Hepatocyte (in vitro differentiated cells): ENCODE data around the gene ZNF709. TPM values are rescaled to one million over a fixed set of nuclear protein-coding genes. Genes with fewer than 3 reads are reported as not detected.
"Not testable (repeated sequence)": the region's sequence is repeated elsewhere in the genome, so short reads cannot be mapped to it uniquely, and the experiment has no call there.

Experiments used
- DNase-seq: peaks from one replicate; pipeline ENCODE4 v3.0.0-alpha.2; 2016; ENCODE audit warnings: low spot score
- H2AFZ ChIP-seq: fragments of 200-600 bp; sonication (generic); 2 replicates; pipeline ENCODE4 v1.6.0; 2016; ENCODE audit warnings: antibody characterized with exemption, mild to moderate bottlenecking
- H3K27ac ChIP-seq: fragments of 200-600 bp; sonication (generic); 2 replicates; pipeline ENCODE4 v1.5.1; 2016; ENCODE audit warnings: mild to moderate bottlenecking
- H3K27me3 ChIP-seq: fragments of 200-600 bp; sonication (generic); 2 replicates; pipeline ENCODE4 v1.6.1; 2016
- H3K36me3 ChIP-seq: fragments of 200-600 bp; sonication (generic); replicated peaks from 2 replicates; pipeline ENCODE4 v1.5.1; 2016; ENCODE audit warnings: low read depth; ENCODE audit not compliant: insufficient read depth
- H3K4me1 ChIP-seq: fragments of 200-600 bp; sonication (generic); 2 replicates; pipeline ENCODE4 v1.5.1; 2016; ENCODE audit warnings: mild to moderate bottlenecking, moderate library complexity; ENCODE audit not compliant: insufficient read depth
- H3K4me2 ChIP-seq: fragments of 200-600 bp; sonication (generic); 2 replicates; pipeline ENCODE4 v1.6.0; 2016
- H3K4me3 ChIP-seq: fragments of 200-600 bp; sonication (generic); 2 replicates; pipeline ENCODE4 v1.5.1; 2016; ENCODE audit warnings: mild to moderate bottlenecking
- H3K79me2 ChIP-seq: fragments of 200-600 bp; sonication (generic); 2 replicates; pipeline ENCODE4 v1.6.0; 2017; ENCODE audit warnings: mild to moderate bottlenecking
- H3K9me2 ChIP-seq: fragments of 200-600 bp; sonication (generic); replicated peaks from 2 replicates; pipeline ENCODE4 v1.6.0; 2017; ENCODE audit warnings: mild to moderate bottlenecking; ENCODE audit not compliant: insufficient read depth
- H3K9me3 ChIP-seq: fragments of 200-600 bp; sonication (generic); 2 replicates; pipeline ENCODE4 v1.5.1; 2016; ENCODE audit warnings: low read depth, mild to moderate bottlenecking
- H4K20me1 ChIP-seq: fragments of 200-600 bp; sonication (generic); 2 replicates; pipeline ENCODE4 v1.6.0; 2016; ENCODE audit warnings: mild to moderate bottlenecking; ENCODE audit not compliant: insufficient read depth, poor library complexity, severe bottlenecking
- CTCF ChIP-seq: fragments of 200-600 bp; sonication (generic); IDR thresholded peaks from 2 replicates; pipeline ENCODE4 v1.5.1; 2016; ENCODE audit warnings: antibody characterized with exemption, mild to moderate bottlenecking; ENCODE audit not compliant: poor library complexity
- EZH2 ChIP-seq: fragments of 200-600 bp; sonication (generic); IDR thresholded peaks from 2 replicates; pipeline ENCODE4 v1.6.1; 2016; ENCODE audit warnings: antibody characterized with exemption, mild to moderate bottlenecking, borderline replicate concordance
- EZH2phosphoT487 ChIP-seq: fragments of 200-600 bp; sonication (generic); IDR thresholded peaks from one replicate; pipeline ENCODE4 v1.6.1; 2018; ENCODE audit warnings: antibody characterized with exemption, mild to moderate bottlenecking, low read depth, moderate library complexity; ENCODE audit not compliant: unreplicated experiment, severe bottlenecking
- WGBS: methylation state at CpG from one replicate; pipeline ENCODE4 v1.1.6; 2016; ENCODE audit warnings: low lambda C conversion rate; ENCODE audit errors: missing lambda C conversion rate; 5-methylcytosine and 5-hydroxymethylcytosine counted together
- polyA plus RNA-seq: library from polyadenylated mRNA; unstranded; fragments of >200 nt; fragmentation: Nextera tagmentation; extraction: Ambion mirVana; gene quantifications from 2 replicates; pipeline ENCODE4 v1.2.1, GENCODE V29; 2016
- total RNA-seq: library from RNA; depleted of rRNA; stranded (reverse); fragments of >200 nt; gene quantifications from 2 replicates; pipeline ENCODE4 v1.2.3, GENCODE V29; 2014

Gene ZNF709
- total and polyA plus RNA-seq, 2 experiments from 2014 or later, result 0.63 to 4.0 TPM

GRCh38 chr19:12495002-12495802 lies 10.6 kb upstream of the ZNF709 start:
- 6% methylated on average over 43 of the region's 51 CpGs for WGBS
- Histone ChIP-seq H3K9me3 (no peaks in the 10 kb centered on the region), H3K36me3 (no peaks in the 10 kb centered on the region), H3K9me2 (no peaks in the 10 kb centered on the region), H3K79me2 (no peaks in the 10 kb centered on the region), H3K27me3 (no peaks in the 10 kb centered on the region), H2AFZ (peak overlapping the region; percentile 77), H3K4me2 (peak overlapping the region; percentile 87), H3K27ac (peak overlapping the region; percentile 81), H4K20me1 (no peaks in the 10 kb centered on the region), H3K4me3 (peak overlapping the region; percentile 26), H3K4me1 (no peaks in the 10 kb centered on the region)
- TF ChIP-seq CTCF (peak; percentile 41), EZH2phosphoT487 (no peak)
- peak; percentile 95 for DNase-seq

GRCh38 chr19:12494260-12494860 lies 9.7 kb upstream of the ZNF709 start:
- H3K9me2 ChIP-seq, result no peaks in the 10 kb centered on the region
- H3K4me3 ChIP-seq, result no peak overlapping the region
- H3K27ac ChIP-seq, result peak overlapping the region; percentile 77
- no peak for DNase-seq
- peak overlapping the region; percentile 87 for H3K4me2 ChIP-seq
- no peaks in the 10 kb centered on the region for H3K36me3 ChIP-seq
- no peaks in the 10 kb centered on the region for H3K79me2 ChIP-seq
- no peaks in the 10 kb centered on the region for H3K9me3 ChIP-seq
- H4K20me1 ChIP-seq, result no peaks in the 10 kb centered on the region
- 96% methylated on average over 3 of the region's 3 CpGs for WGBS
- no peaks in the 10 kb centered on the region for H3K4me1 ChIP-seq
- no peak for TF ChIP-seq EZH2phosphoT487
- no peak for TF ChIP-seq EZH2
- TF ChIP-seq CTCF, result no peak
- H3K27me3 ChIP-seq, result no peaks in the 10 kb centered on the region
- no peak overlapping the region for H2AFZ ChIP-seq

GRCh38 chr19:12486265-12486783 lies 1.7 kb upstream of the ZNF709 start:
- 94% methylated on average over 1 of the region's 1 CpG for WGBS
- not testable (repeated sequence) for H3K27me3 ChIP-seq, H2AFZ ChIP-seq, H3K4me1 ChIP-seq, H3K4me2 ChIP-seq, H3K9me2 ChIP-seq, H3K9me3 ChIP-seq, H3K36me3 ChIP-seq, H4K20me1 ChIP-seq, DNase-seq, H3K27ac ChIP-seq, H3K4me3 ChIP-seq
- H3K79me2 ChIP-seq, result peaks cover 30% of the 10 kb centered on the region

- Histone ChIP-seq H4K20me1 (peaks cover 3% of the 10 kb centered on the region), H3K4me3 (no peak overlapping the region), H3K4me2 (peak overlapping the region; percentile 84), H3K27me3 (no peaks in the 10 kb centered on the region), H3K9me2 (no peaks in the 10 kb centered on the region), H3K79me2 (peaks cover 37% of the 10 kb centered on the region), H3K4me1 (peaks cover 6% of the 10 kb centered on the region), H2AFZ (peak overlapping the region; percentile 95), H3K36me3 (no peaks in the 10 kb centered on the region), H3K9me3 (no peaks in the 10 kb centered on the region), H3K27ac (peak overlapping the region; percentile 92)
- no peak for DNase-seq
- TF ChIP-seq CTCF (no peak), EZH2phosphoT487 (no peak), EZH2 (no peak)
- WGBS, result 71% methylated on average over 3 of the region's 3 CpGs
Measured at GRCh38 chr19:12485571-12485970, 955 bp upstream of the ZNF709 start.
